ENCODE measurements around the gene BCAR3.

BCAR3 gene

GRCh38 chr1:93614541-93614940 is 67.1 kb downstream of the BCAR3 start:
- no peak for DNase-seq

- no peak for DNase-seq
These were observed 67.7 kb downstream of the BCAR3 start for GRCh38 chr1:93613898-93614297.

GRCh38 chr1:93612510-93612909 is 69.1 kb downstream of the BCAR3 start:
- no peak for DNase-seq

- no peak for DNase-seq
These were observed 70.0 kb downstream of the BCAR3 start for GRCh38 chr1:93611668-93612067.

DNA sequence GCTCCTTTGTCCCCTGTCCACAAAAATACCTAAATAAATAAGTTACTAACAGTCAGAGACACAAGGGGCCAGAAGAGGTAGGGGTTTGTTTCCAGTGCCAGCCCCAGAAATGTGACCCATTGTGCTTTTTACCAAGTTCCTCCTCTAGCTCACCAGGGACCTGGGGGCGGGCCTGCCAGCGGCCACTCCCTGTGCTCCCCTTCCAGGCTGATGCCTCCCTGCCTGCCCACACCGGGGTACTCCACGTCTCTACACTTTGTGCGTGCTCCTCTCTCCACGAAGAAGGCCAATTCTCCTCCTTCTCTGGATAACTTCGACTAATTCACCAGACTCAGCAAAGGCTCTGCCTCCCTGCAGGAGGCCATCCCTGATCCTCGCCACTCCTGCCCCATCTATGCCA is 72.1 kb downstream of the BCAR3 start:
- no peak for DNase-seq

DNA sequence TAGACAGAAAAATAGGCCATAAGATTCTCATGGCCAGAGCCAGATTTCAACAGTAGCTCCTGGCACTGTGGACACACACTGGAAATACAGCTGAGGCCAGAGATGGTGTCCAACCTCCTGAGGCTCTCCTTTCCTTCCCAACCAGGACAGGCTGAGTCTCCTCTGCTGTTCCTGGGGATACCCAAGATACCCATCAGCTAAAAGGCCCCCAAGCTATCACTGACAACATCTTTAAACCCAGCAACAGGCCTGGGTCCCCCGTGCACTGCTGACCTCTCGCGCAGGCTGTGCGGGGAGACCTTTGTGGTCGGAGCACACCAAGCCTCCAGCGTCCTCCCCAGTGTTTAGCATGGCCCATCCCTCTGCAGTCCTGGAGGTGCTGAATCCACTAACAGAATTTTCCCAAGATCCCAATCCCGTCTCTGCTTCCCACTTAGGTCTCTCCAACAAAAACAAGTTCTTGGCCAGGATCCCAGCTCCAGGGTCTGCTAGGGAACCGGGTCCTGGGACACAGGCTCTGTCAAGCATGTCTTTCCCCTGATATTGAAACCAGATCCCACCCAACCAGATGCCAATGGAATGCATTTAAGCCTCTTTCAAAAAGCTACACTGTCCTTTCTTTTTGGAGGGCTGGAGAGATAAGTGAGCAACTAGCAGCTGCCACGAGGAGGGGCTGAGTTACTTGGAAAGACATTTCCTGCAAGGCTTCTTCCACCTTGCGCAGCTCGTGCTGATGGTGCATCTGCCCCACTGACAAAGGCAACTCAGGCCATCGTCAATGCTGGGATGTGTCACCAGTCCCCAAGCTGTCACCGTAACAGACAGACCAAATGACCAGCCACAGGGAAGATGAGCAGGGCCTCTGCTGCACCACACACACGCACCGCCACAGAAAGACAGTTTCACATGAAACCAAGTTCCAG is 73.2 kb downstream of the BCAR3 start:
- DNase-seq: no peak

- no peak for DNase-seq
These were observed 73.8 kb downstream of the BCAR3 start for GRCh38 chr1:93607814-93608186.

GRCh38 chr1:93605812-93606512 is 75.7 kb downstream of the BCAR3 start:
- no peak for DNase-seq

GRCh38 chr1:93605026-93605568 is 76.5 kb downstream of the BCAR3 start:
- no peak for DNase-seq

DNA sequence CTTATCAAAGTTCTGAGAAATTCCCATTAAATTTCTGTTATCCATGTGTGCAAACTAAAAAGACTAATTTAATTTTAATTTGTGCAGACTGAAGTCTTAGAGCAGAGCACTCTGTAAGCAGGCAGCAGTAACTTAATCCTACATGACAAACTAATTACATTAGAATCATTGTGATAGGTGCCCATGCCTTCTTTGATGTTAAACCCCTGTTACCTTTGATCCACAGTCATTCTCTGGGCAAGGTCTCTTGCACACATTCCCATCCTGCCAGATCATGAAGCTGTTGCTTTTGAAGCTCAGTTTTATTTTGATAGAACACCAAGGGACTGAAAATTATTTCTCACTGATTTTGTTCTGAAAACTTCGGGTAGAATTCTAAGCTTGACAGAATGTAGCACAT is 77.2 kb downstream of the BCAR3 start:
- DNase-seq: no peak

- DNase-seq: no peak
These were observed 78.0 kb downstream of the BCAR3 start for GRCh38 chr1:93603601-93604000.

DNA sequence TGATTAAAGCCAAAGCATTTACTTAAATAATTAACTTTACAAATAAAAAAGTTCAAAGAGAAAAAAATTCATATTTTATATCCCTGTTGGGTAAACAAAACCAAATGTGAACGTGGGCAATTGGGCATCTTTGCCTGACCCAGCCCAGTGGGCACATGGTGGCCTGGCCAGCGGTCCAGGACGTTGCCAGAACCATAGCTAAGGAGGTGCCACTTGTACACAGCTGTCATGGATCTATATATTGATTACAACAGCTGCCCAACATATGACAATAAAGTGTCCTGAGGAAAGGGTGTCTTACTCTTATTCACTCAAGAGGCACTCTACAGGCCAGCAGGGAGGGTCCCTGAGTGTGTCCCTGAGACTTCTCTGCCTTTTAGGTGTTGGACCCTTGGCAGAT is 78.5 kb downstream of the BCAR3 start:
- no peak for DNase-seq

DNA sequence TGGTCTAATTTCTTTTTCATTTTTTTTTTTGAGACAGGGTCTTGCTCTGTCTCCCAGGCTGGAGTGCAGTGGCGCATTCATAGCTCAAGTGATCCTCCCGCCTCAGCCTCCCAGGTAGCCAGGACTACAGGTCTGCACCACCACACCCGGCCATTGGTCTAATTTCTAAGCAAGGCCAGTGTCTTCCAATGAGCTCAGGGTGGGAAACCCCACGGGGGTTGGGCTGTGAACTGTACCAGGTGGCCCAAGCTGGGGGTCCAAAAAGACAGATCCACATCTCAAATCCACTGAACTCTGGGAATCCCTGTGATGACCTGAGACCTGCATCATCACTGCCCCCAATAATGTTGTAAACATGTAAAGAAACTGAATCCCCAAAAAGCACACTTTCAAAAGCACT is 79.5 kb downstream of the BCAR3 start:
- no peak for DNase-seq

DNA sequence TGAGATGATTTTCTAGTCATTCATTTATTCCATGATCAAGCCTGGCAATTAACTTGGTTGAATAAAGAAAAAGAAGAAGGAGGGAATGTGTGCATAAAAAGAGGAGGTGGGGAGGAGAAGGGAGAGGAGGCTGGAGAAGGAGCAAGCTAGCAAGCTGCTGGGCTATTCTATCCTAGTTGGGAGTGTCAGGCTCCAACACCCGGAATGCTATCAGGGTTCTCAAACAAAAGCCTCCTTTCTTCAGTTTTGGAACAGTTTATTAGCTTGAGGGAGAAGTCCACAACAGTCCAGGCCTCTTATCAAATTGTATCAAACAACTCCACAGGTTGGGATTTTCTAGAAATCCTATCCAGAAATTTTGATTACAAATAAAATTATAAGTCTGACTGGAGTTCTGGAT is 80.0 kb downstream of the BCAR3 start:
- DNase-seq: no peak

GRCh38 chr1:93600663-93601062 is 81.0 kb downstream of the BCAR3 start:
- no peak for DNase-seq

GRCh38 chr1:93599479-93599878 is 82.2 kb downstream of the BCAR3 start:
- DNase-seq: no peak

DNA sequence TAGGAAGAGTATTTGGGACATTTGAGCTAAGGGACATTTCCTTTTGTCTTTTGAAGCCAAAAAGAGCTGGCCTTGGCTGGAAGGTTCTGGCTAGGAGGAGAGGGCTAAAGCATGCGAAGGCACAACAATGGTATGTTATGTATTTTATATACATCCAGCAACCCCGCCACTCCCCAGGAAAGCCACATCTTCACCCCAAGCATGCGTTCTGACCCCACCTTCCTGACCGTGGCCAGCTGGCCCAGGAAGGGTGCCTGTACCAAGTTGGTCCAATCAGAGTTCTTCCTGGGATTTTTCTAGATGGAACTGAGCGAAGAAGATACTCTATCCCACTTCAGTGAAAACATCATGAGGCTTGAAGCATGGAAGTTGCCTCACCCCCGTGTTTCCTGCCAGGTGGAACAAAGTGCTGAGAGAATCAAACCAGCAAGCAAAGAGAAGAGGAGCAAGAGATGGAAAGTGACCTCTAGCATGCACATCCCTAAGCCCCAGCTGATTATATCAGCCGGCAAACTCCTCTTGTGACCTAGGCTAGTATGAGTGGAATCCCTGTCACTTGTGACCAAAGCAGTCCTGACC is 82.7 kb downstream of the BCAR3 start:
- DNase-seq: no peak

GRCh38 chr1:93598396-93598795 is 83.2 kb downstream of the BCAR3 start:
- no peak for DNase-seq

GRCh38 chr1:93597709-93598108 is 83.9 kb downstream of the BCAR3 start:
- no peak for DNase-seq

GRCh38 chr1:93596329-93597089 is 85.1 kb downstream of the BCAR3 start:
- no peak for DNase-seq

DNA sequence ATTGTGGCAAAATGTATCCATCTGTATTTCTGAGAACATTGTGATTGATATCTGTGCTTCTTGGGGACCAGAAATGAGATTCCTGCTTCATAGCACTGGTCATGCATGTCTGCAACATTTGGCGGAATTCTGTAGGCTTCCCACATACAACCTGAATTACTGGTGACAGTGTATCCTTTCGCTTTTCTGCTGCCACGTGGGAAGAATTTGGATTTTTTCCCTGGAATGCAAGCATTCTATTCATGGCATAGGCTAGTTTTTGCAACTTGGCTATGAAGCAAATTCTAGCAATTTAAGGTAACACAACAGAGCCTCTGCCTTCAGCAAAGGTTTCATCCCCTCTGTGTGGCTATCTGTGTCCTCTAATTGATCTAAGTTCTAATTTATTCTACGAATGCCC is 85.9 kb downstream of the BCAR3 start:
- no peak for DNase-seq

- DNase-seq: no peak
These were observed 86.4 kb downstream of the BCAR3 start for GRCh38 chr1:93595266-93595665.

DNA sequence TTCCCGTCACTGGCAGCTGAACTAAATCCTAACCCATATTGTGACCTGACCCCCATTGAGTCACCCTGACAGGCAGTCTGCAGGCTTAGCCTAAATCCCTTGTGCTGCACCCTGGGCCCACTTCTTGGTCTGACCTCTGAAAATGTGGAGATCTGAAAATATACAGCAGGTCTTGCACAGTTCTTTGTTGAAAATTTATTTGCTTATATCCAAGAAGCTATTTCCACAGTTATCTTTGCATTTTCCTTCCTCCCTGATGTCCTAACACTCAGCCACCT is 87.1 kb downstream of the BCAR3 start:
- no peak for DNase-seq

Measured in CD4-positive, alpha-beta T cell treated with Interleukin-21 for 1 hour (primary cell).